Thyroid gland (tissue), 4 donors: ENCODE measurements around the gene ZNF268. TPM values are rescaled to one million over a fixed set of nuclear protein-coding genes. Genes with fewer than 3 reads are reported as not detected.

Source experiments
- DNase-seq, 2 donors: peaks; one replicate each; pipeline ENCODE4 v3.0.0-alpha.2; 2019
- H3K27ac ChIP-seq, 3 donors: fragments of 200-600 bp; sonication (generic); 1 replicate in 2 of 3; 2 replicates in 1 of 3; pipeline ENCODE4 v1.5.1; 2016 to 2019; ENCODE audit warnings: mild to moderate bottlenecking in 1 of 3, moderate library complexity in 1 of 3
- H3K27me3 ChIP-seq: fragments of 200-600 bp; sonication (generic); one replicate; pipeline ENCODE4 v1.5.1; 2019
- H3K36me3 ChIP-seq, 2 donors: fragments of 200-600 bp; sonication (generic); one replicate each; pipeline ENCODE4 v1.5.1; 2016 to 2019
- H3K4me1 ChIP-seq, 2 donors: fragments of 200-600 bp; sonication (generic); one replicate each; pipeline ENCODE4 v1.5.1; 2017 to 2019
- H3K4me3 ChIP-seq, 3 donors: fragments of 200-600 bp; sonication (generic); replicated peaks in 1 of 3; 1 replicate in 2 of 3; 2 replicates in 1 of 3; pipeline ENCODE4 v1.5.1; 2016; ENCODE audit warnings: mild to moderate bottlenecking in 1 of 3
- H3K9me3 ChIP-seq: fragments of 200-600 bp; sonication (generic); one replicate; pipeline ENCODE4 v1.5.1; 2017
- CTCF ChIP-seq, 6 experiments: fragments of 200-600 bp in 3 of 6; fragments of 450-650 bp in 3 of 6; sonication (generic) in 3 of 6; IDR thresholded peaks; one replicate each; pipeline ENCODE4 v1.5.1; 2016 to 2019; ENCODE audit warnings: antibody characterized with exemption in 6 of 6, mild to moderate bottlenecking in 2 of 6, inconsistent platforms in 1 of 6, moderate library complexity in 1 of 6
- POLR2A ChIP-seq, 2 donors: fragments of 450-650 bp; IDR thresholded peaks; one replicate each; pipeline ENCODE4 v1.6.1; 2017; ENCODE audit warnings: antibody characterized with exemption in 2 of 2, mild to moderate bottlenecking in 2 of 2, moderate library complexity in 1 of 2
- WGBS, 2 donors: methylation state at CpG; one replicate each; pipeline ENCODE4 v1.1.5; 2017; 5-methylcytosine and 5-hydroxymethylcytosine counted together
- intact Hi-C: fragments of 100-400 bp; cut with DNase I; formaldehyde crosslinking; loops from one replicate; pipeline ENCODE4 v1.15.1; 2023
- total RNA-seq, 4 donors: library from RNA; depleted of rRNA; stranded (reverse); fragments of >200 nt; gene quantifications; one replicate each; pipeline ENCODE4 v1.2.3, GENCODE V29; 2016

Gene ZNF268
- total RNA-seq, 4 donors from 2014 or later = 26.5 to 56.9 (median 50.1) TPM

DNA sequence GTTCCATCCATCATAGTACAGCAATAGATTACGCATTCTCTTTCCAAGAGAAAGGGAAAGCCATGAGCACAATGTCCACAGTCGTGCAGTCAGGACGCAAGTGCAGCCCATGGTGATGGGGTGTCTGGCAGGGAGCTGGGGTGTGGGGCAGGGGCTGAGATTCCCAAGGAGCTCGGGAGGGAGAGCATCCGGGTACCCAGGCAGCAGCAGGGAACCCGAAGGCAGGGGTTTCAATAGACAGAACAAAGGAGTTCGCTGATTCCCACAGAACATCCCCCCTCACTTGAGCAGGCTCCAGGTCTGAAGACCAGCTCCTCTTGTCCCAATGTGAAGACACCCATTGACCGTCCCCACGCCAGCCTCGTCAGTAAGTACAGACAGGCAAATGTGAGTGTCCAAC lies 40.9 kb downstream of the ZNF268 start:
- Histone ChIP-seq H3K9me3 (no peaks in the 10 kb centered on the region), H3K27ac (no peak overlapping the region), H3K4me3 (no peak overlapping the region), H3K27me3 (no peaks in the 10 kb centered on the region), H3K4me1 (no peaks in the 10 kb centered on the region), H3K36me3 (no peaks in the 10 kb centered on the region)
- WGBS, 2 donors = 83 to 85% methylated on average over 10 of the region's 10 CpGs
- TF ChIP-seq CTCF (IDR thresholded peaks at IDR 0.05) = no peak
- no peak for TF ChIP-seq POLR2A (IDR thresholded peaks at IDR 0.05)
- intact Hi-C loops = no loop called here
- DNase-seq = no peak

- WGBS, 2 donors = 69 to 80% methylated on average over 4 of the region's 4 CpGs
- no peak for DNase-seq
- no peaks in the 10 kb centered on the region for H3K4me1 ChIP-seq
- no peak overlapping the region for H3K4me3 ChIP-seq
- H3K9me3 ChIP-seq = no peaks in the 10 kb centered on the region
- no peak for TF ChIP-seq CTCF (IDR thresholded peaks at IDR 0.05)
- H3K27ac ChIP-seq = no peak overlapping the region
- intact Hi-C loops = no loop called here
- no peaks in the 10 kb centered on the region for H3K27me3 ChIP-seq
- no peaks in the 10 kb centered on the region for H3K36me3 ChIP-seq
Measured at GRCh38 chr12:133225527-133225926, 44.2 kb downstream of the ZNF268 start.

- 68 to 73% methylated on average over 4 to 6 of the region's 8 CpGs for WGBS, 2 donors
Measured at GRCh38 chr12:133226690-133227089, 45.4 kb downstream of the ZNF268 start.

GRCh38 chr12:133227281-133227852 lies 46.1 kb downstream of the ZNF268 start:
- Histone ChIP-seq H3K27me3 (no peaks in the 10 kb centered on the region), H3K36me3 (no peaks in the 10 kb centered on the region), H3K4me3 (no peak overlapping the region), H3K27ac (no peak overlapping the region), H3K9me3 (no peaks in the 10 kb centered on the region), H3K4me1 (no peaks in the 10 kb centered on the region)
- DNase-seq = no peak
- intact Hi-C loops = no loop called here
- TF ChIP-seq CTCF (IDR thresholded peaks at IDR 0.05) (no peak), POLR2A (IDR thresholded peaks at IDR 0.05) (no peak)
- WGBS, 2 donors = 67 to 74% methylated on average over 2 to 3 of the region's 7 CpGs

More at GRCh38 chr12:133226690-133227089, 45.4 kb downstream of the ZNF268 start:
- Histone ChIP-seq H3K36me3 (no peaks in the 10 kb centered on the region), H3K4me3 (no peak overlapping the region), H3K27ac (no peak overlapping the region), H3K9me3 (no peaks in the 10 kb centered on the region), H3K4me1 (no peaks in the 10 kb centered on the region), H3K27me3 (no peaks in the 10 kb centered on the region)
- TF ChIP-seq CTCF (IDR thresholded peaks at IDR 0.05) (no peak), POLR2A (IDR thresholded peaks at IDR 0.05) (no peak)
- no peak for DNase-seq
- intact Hi-C loops = no loop called here

GRCh38 chr12:133231001-133231400 lies 49.7 kb downstream of the ZNF268 start:
- H3K27me3 ChIP-seq = no peaks in the 10 kb centered on the region
- DNase-seq = no peak
- no peak overlapping the region for H3K4me3 ChIP-seq
- H3K36me3 ChIP-seq = no peaks in the 10 kb centered on the region
- TF ChIP-seq POLR2A (IDR thresholded peaks at IDR 0.05) = no peak
- TF ChIP-seq CTCF (IDR thresholded peaks at IDR 0.05) = no peak
- 78% methylated on average over 3 of the region's 3 CpGs for WGBS, 2 donors
- intact Hi-C loops = no loop called here
- H3K4me1 ChIP-seq = no peaks in the 10 kb centered on the region
- no peaks in the 10 kb centered on the region for H3K9me3 ChIP-seq
- H3K27ac ChIP-seq = no peak overlapping the region
